AG09309 (cell line): ENCODE data around the gene BAIAP2L2.

ENCODE experiments used
- DNase-seq: peaks from one replicate; pipeline ENCODE4 v3.0.0-alpha.2; 2010; ENCODE audit warnings: low read depth
- H3K4me3 ChIP-seq: 2 replicates; pipeline ENCODE4 v1.5.1; 2011; ENCODE audit warnings: mild to moderate bottlenecking, low read depth, low read length, moderate library complexity; ENCODE audit not compliant: control insufficient read depth
- TF ChIP-seq, protein P1 (sequence below): IDR thresholded peaks from 2 replicates; pipeline ENCODE4 v1.5.1; 2011; ENCODE audit warnings: mild to moderate bottlenecking, low read depth, low read length, inconsistent platforms; ENCODE audit not compliant: insufficient read depth, control insufficient read depth; ENCODE audit errors: missing control alignments

Gene BAIAP2L2

DNA sequence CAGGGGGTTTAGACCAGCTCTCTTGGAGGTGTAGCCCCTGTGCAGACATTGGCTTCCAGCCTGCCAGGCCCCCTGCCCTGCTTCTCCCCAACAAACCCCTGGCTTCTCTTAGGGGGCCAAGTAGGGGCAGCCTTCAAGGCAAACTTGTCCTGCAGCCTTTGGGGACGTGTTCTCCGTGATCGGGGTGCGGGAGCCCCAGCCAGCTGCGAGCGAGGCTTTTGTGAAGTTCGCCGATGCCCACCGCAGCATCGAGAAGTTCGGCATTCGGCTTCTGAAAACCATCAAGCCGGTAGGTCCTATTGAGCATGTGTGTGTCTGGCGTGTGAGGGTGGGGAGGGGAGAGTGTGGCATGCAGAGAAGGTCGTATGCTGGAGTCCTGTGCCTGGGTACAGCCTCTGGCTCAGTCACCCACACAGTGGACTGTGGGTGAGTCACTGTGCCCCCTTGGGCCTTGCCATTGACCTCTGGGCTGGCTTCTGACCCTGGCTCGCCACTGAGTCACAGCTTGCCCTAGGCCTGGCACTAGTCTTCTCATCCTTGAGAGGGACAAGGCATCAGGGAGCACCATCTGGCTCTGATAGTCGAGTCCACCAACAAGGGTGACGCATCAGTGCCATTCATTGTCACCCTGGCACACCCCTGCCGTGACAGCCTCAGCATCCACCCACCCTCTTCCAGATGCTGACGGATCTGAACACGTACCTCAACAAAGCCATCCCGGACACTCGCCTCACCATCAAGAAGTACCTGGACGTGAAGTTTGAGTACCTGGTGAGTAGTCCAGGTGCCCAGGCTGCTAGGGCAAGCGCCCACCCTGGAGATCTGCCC is 37.9 kb downstream of the BAIAP2L2 start:
- no peak for DNase-seq
- no peak overlapping the region for H3K4me3 ChIP-seq
- TF ChIP-seq, protein P1, sequence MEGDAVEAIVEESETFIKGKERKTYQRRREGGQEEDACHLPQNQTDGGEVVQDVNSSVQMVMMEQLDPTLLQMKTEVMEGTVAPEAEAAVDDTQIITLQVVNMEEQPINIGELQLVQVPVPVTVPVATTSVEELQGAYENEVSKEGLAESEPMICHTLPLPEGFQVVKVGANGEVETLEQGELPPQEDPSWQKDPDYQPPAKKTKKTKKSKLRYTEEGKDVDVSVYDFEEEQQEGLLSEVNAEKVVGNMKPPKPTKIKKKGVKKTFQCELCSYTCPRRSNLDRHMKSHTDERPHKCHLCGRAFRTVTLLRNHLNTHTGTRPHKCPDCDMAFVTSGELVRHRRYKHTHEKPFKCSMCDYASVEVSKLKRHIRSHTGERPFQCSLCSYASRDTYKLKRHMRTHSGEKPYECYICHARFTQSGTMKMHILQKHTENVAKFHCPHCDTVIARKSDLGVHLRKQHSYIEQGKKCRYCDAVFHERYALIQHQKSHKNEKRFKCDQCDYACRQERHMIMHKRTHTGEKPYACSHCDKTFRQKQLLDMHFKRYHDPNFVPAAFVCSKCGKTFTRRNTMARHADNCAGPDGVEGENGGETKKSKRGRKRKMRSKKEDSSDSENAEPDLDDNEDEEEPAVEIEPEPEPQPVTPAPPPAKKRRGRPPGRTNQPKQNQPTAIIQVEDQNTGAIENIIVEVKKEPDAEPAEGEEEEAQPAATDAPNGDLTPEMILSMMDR: no peak

DNA sequence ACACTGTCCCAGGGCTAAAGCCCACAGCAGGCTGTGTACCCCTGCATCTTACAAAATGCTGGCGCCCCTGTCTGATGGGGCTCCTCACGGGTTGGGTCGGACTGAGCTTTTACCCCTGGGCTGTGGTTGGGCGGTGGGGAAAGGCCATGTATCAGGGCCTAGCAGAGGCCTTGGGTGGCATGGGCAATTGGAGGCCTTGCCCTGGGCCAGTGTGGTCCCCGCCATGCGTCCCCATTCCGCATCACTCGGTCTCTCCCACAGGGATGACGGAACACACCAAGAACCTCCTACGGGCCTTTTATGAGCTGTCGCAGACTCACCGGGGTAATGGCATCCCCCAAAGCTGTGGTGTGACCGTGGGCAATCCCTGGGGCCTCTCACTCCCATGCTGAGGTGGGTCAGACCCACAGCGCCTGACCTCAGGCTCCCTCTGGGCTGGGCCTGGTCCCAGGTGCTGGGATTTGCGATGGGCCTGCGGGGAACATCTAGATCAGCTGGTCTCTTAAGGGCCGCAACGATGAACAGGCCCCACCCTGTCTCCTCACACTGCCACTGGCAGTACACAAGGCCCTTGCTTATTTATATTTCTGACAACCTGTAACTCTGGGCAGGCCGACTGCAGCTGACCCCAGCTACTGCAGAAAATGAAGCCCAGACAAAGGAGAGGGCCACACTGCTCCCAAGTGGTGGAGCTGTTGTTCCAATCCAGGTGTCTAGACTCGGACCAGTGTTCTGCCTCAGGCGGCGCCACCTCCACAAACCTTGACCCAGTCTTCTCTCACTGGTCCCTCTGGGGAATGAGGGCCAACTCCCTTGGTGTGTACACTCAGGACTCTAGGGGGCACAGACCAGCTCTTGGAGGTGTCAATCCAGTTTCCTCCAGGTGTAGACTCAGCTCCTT is 38.8 kb downstream of the BAIAP2L2 start:
- H3K4me3 ChIP-seq: no peak overlapping the region
- TF ChIP-seq, protein P1: no peak
- DNase-seq: no peak

DNA sequence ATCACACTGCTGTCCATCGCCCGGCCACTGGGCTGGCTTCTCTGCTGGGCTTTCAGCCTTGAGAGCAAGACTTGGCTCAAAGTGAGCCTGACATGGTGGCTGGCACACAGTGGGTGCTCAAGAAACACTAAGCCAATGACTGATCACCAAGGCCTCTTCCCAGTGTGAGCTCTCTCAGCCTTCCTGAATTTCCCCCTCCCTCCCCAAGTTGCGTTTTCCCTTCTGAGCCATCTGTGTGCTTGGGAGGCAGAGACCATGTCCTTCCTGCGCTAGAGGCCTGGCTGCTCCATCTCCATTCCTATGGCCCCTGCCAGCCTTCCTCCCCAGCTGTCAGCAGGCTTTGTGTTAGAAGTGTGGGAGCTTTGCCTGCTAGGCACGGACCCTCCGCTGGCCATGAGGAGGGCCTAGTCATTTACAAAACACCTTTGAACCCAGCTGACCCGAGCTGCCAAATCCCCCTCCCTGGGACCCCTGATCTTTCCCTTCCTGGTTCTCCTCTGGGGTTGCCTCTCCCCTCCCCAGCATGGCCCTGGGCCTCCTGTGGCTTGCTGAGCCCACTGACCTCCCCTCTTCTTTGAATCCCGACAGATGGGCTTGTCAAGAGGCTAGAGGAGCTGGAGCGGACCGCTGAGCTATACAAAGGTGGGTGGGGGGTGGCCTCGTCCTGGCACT is 40.1 kb downstream of the BAIAP2L2 start:
- no peak overlapping the region for H3K4me3 ChIP-seq
- TF ChIP-seq, protein P1: no peak
- DNase-seq: no peak

DNA sequence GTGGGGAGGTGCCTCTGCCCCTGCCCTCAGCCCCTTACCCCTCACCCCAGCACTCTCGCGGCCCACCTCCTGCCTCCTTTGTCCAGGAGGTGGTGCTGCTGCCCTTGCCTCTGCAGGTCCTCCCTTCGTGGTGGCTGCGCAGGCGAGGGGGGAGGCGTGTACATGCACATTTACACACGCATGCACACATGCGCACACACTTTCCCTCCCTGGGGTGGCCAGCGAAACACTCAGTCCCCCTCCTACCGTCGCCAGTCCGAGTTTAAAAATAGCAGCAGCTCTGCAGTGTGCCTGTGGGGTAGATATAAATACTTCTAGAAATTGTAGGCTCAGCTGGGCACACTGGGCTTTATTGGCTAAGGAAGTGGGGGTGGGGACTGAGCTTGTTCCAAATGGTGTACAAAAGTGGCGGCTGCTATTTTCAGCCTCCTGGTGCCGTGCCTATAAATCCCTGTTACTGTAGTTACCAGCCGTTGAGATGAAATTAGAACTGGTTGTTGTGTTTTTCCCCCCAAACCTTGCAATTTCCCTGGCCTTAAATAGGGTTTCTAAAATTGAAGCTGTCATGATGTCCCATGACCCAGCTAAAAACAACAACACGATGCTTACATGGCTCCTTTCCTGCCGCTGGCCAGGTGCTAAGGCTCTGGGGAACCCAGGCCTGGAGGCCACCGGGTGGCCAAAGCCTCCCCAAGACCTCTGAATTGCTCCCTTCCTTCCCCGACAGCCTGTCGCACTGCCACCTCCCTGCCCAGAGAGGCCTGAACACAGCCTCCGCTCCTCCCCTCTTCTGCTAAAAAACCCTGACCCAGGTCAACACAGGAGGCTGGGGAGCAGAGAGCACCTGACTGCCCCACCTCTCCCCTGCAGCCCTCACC is 40.9 kb downstream of the BAIAP2L2 start:
- no peak overlapping the region; the same call in 1 of the 2 replicates for H3K4me3 ChIP-seq
- peak; percentile 89 for DNase-seq
- TF ChIP-seq, protein P1: peak; percentile 90

DNA sequence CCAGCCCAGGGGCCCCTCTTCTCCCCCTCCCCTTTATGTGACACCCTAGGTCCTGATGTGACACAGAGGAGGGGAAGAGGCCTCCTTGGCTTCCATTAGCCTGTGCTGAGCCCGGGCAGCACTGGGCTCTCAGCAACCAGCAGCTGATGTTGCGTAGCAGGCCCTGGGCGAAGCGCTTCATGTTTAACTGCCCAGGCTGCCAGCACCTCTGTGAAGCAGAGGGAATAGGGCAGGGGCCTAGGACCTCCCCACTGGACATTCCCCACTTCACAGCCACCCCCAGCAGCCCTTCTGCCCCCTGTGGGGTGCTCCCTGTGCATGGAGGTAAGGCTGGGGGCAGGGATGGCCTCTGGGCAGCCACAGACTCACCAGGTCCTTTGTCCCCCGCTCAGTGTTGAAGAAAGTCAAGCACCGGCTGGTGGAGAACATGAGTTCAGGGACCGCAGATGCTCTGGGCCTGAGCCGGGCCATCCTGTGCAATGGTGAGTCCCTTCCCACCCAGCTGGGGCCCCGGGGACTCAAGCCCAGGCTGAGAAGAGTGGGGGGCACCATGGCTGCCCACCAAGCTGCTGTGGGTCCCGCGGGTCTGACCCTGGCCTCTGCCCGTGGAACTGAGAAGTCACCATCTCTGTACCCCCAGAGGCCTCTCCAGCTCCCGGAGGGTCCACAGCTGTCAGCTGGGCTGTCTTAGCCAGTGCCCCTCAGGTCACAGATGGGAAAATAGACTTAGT is 41.7 kb downstream of the BAIAP2L2 start:
- TF ChIP-seq, protein P1: no peak
- no peak for DNase-seq
- no peak overlapping the region for H3K4me3 ChIP-seq
